ENCODE results near the gene FMN1.

Gene FMN1

DNA sequence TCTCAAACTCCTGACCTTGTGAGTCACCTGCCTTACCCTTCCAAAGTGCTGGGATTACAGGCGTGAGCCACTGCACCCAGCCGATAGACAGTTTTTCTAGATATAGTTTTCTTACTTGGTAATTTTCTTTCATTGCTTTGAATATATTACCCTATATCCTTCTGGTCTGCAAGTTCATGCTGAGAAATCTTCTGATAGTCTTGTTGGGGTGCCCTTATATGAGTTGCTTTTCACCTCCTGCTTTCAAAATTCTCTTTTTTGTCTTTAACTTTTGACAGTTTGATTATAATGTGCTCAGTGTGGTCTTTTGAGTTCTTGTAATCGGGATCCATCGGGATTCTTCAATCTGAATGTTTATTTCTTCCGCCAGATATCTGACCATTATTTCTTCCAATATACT is 259.4 kb downstream of the FMN1 start:
- ChIA-PET CTCF (interaction anchor here (1.1 to 1.7 kb wide), 3 partner anchors 16 to 286 kb away, joined by 3 to 9 read pairs (median 6); no protein-coding TSS in a partner anchor), POLR2A (no interaction called here)
- no peak for DNase-seq (ENCODE audit: low read depth, low spot score)
- TF ChIP-seq, protein P1, sequence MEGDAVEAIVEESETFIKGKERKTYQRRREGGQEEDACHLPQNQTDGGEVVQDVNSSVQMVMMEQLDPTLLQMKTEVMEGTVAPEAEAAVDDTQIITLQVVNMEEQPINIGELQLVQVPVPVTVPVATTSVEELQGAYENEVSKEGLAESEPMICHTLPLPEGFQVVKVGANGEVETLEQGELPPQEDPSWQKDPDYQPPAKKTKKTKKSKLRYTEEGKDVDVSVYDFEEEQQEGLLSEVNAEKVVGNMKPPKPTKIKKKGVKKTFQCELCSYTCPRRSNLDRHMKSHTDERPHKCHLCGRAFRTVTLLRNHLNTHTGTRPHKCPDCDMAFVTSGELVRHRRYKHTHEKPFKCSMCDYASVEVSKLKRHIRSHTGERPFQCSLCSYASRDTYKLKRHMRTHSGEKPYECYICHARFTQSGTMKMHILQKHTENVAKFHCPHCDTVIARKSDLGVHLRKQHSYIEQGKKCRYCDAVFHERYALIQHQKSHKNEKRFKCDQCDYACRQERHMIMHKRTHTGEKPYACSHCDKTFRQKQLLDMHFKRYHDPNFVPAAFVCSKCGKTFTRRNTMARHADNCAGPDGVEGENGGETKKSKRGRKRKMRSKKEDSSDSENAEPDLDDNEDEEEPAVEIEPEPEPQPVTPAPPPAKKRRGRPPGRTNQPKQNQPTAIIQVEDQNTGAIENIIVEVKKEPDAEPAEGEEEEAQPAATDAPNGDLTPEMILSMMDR (IDR thresholded peaks at IDR 0.05; ENCODE audit: insufficient read depth, low read length, missing control alignments) = no peak
- H3K4me3 ChIP-seq (ENCODE audit: low read depth, low read length) = no peak overlapping the region

DNA sequence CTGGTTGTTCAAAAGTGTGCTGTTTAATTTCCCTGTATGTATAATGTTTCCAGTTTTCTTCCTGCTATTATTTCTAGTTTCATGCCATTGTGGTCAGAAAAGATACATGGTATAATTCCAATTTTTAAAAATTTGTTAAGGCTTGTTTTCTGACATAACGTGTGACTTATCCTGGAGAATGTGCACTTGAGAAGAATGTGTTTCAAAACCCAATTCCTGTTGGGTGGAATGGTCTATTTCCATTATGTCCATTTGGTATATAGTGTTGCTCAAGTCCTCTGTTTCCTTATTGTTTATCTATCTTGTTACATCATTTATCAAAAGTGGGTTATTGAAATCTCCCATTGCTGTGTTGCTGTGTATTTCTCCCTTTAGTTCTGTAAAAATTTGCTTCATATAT is 261.3 kb downstream of the FMN1 start:
- TF ChIP-seq, protein P1 (IDR thresholded peaks at IDR 0.05; ENCODE audit: insufficient read depth, low read length, missing control alignments) = no peak
- ChIA-PET CTCF (no interaction called here), POLR2A (no interaction called here)
- no peak overlapping the region for H3K4me3 ChIP-seq (ENCODE audit: low read depth, low read length)
- no peak for DNase-seq (ENCODE audit: low read depth, low spot score)

DNA sequence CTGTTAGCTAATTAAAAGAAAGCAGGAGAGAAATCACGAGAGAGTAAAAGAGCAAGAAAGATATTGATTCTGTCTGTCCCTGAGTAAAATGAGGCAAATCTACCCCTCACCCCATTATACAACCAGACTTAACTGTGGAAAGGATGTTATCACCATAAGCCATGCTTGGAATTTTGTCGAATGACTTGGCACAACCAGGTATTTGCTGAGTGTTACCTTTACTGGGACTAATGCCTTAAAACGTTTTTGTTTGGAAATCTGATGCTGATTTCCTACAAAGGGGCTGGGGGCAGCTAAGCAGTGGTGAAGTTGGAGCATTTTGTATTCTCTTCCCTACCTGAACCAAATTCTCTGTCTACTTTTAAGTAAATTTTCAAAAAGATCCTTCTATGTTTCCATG is 265.6 kb downstream of the FMN1 start:
- ChIA-PET CTCF (interaction anchor here (1.1 kb wide), 1 partner anchor 10 kb away, joined by 4 read pairs; no protein-coding TSS in a partner anchor), POLR2A (interaction anchor here (0.6 kb wide), 1 partner anchor 17 kb away, joined by 3 read pairs; no protein-coding TSS in a partner anchor)
- TF ChIP-seq, protein P1 (IDR thresholded peaks at IDR 0.05; ENCODE audit: insufficient read depth, low read length, missing control alignments) = no peak

DNA sequence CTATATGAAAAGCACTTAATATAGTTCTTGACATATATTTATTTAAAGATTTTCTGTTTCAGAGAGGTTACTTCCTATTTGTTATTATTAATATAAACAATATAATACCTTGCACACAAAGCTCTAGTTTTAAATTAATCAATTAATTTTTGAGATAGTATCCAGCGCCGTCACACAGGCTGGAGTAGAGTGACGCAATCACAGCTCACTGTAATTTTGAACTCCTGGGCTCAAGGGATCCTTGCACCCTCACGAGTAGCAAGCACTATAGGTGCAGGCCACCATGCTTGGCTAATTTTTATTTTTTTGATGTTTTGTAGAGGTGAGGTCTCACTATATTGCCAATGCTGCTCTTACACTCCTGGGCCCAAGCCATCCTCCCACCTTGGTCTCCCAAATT is 267.4 kb downstream of the FMN1 start:
- ChIA-PET CTCF (interaction anchor here (1.0 to 2.2 kb wide), 3 partner anchors 9 to 29 kb away, joined by 4 to 9 read pairs (median 5); no protein-coding TSS in a partner anchor), POLR2A (no interaction called here)
- no peak overlapping the region for H3K4me3 ChIP-seq (ENCODE audit: low read depth, low read length)
- TF ChIP-seq, protein P1 (IDR thresholded peaks at IDR 0.05; ENCODE audit: insufficient read depth, low read length, missing control alignments) = no peak
- no peak for DNase-seq (ENCODE audit: low read depth, low spot score)

More for the DNA sequence above, 265.6 kb downstream of the FMN1 start:
- no peak overlapping the region for H3K4me3 ChIP-seq (ENCODE audit: low read depth, low read length)
- no peak for DNase-seq (ENCODE audit: low read depth, low spot score)

DNA sequence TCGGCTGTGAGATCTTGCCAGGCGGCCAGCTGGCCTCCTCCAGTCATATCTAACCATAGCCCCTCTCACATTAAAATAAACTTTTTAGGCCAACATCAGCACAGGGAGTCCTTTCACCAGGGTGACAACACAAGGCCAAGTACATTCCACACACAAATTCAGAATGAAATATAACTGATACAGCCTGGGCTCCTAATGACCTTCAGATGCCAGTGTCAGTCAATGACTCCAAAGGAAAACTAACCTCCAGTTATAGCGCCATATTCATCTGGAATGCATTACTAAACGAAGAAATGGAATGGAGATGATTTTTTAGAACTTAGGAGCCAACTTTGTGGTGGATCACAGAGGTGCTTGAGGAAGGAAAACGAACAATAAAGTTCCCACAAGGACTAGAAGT is 271.3 kb downstream of the FMN1 start:
- CTCF ChIA-PET = no interaction called here
- POLR2A ChIA-PET = no interaction called here
- no peak overlapping the region for H3K4me3 ChIP-seq (ENCODE audit: low read depth, low read length)
- TF ChIP-seq, protein P1 (IDR thresholded peaks at IDR 0.05; ENCODE audit: insufficient read depth, low read length, missing control alignments) = no peak
- no peak for DNase-seq (ENCODE audit: low read depth, low spot score)

DNA sequence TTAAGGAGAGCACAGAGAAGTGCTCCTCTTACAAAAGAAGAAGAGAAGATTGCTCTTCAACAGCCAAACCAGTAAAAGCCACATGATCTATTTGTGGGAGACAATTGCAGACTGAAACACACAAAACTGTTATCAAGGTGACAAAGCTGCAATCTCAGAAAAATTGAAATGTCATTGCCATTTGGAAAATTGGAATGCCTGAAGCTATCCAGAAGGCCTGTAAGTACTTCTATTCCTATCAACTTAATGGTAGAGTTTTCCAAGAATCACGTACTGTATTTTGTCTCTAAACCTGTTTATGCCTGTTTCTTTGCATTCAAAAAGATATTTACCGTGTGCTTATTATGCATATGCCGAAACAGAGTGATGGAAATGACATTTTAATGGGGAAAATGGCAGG is 272.0 kb downstream of the FMN1 start:
- CTCF ChIA-PET = interaction anchor here (0.6 to 1.0 kb wide), 2 partner anchors 25 to 44 kb away, joined by 3 read pairs; no protein-coding TSS in a partner anchor
- TF ChIP-seq, protein P1 (IDR thresholded peaks at IDR 0.05; ENCODE audit: insufficient read depth, low read length, missing control alignments) = no peak
- DNase-seq (ENCODE audit: low read depth, low spot score) = no peak
- H3K4me3 ChIP-seq (ENCODE audit: low read depth, low read length) = no peak overlapping the region
- POLR2A ChIA-PET = no interaction called here
